ENCODE measurements around the gene GSTM2. TPM values are rescaled to one million over a fixed set of nuclear protein-coding genes. Genes with fewer than 3 reads are reported as not detected.

Gene GSTM2
- total and polyA plus RNA-seq, 5 donors = 50.3 to 99.5 (median 76.4) TPM

GRCh38 chr1:109718495-109718894 is 50.6 kb downstream of the GSTM2 start:
- DNase-seq (no peak), ATAC-seq (no peak)
- Histone ChIP-seq H3K4me3 (ENCODE audit: low read length) (no peak overlapping the region), H3K4me1 (ENCODE audit: control insufficient read depth, insufficient read depth, low read length) (no peaks in the 10 kb centered on the region), H3K27me3 (ENCODE audit: control insufficient read depth, insufficient read depth) (no peaks in the 10 kb centered on the region), H3K27ac (ENCODE audit: low read length) (no peak overlapping the region), H3K9me3 (ENCODE audit: control insufficient read depth, low read length) (no peaks in the 10 kb centered on the region)
- WGBS = 92% methylated on average over 2 of the region's 2 CpGs
- intact Hi-C loops (cut with DNase I) = no loop called here

GRCh38 chr1:109719337-109719837 is 51.5 kb downstream of the GSTM2 start:
- Histone ChIP-seq H3K9me3 (ENCODE audit: control insufficient read depth, low read length) (no peaks in the 10 kb centered on the region), H3K27ac (ENCODE audit: low read length) (no peak overlapping the region), H3K4me1 (ENCODE audit: control insufficient read depth, insufficient read depth, low read length) (no peaks in the 10 kb centered on the region), H3K27me3 (ENCODE audit: control insufficient read depth, insufficient read depth) (no peaks in the 10 kb centered on the region), H3K4me3 (ENCODE audit: low read length) (no peak overlapping the region)
- intact Hi-C loops (cut with DNase I) = no loop called here
- no peak for ATAC-seq
- WGBS = 73% methylated on average over 5 of the region's 5 CpGs
- no peak for DNase-seq

- no peak for ATAC-seq
- intact Hi-C loops (cut with DNase I) = no loop called here
- WGBS = 73% methylated on average over 5 of the region's 5 CpGs
- no peaks in the 10 kb centered on the region for H3K4me1 ChIP-seq (ENCODE audit: control insufficient read depth, insufficient read depth, low read length)
- no peak for DNase-seq
- H3K27ac ChIP-seq (ENCODE audit: low read length) = no peak overlapping the region
- H3K9me3 ChIP-seq (ENCODE audit: control insufficient read depth, low read length) = no peaks in the 10 kb centered on the region
- no peaks in the 10 kb centered on the region for H3K27me3 ChIP-seq (ENCODE audit: control insufficient read depth, insufficient read depth)
- H3K4me3 ChIP-seq (ENCODE audit: low read length) = no peak overlapping the region
These were observed 53.2 kb downstream of the GSTM2 start for GRCh38 chr1:109721042-109721441.

GRCh38 chr1:109721971-109722370 is 54.1 kb downstream of the GSTM2 start:
- ATAC-seq = no peak
- Histone ChIP-seq H3K4me1 (ENCODE audit: control insufficient read depth, insufficient read depth, low read length) (no peaks in the 10 kb centered on the region), H3K27ac (ENCODE audit: low read length) (no peak overlapping the region), H3K9me3 (ENCODE audit: control insufficient read depth, low read length) (no peaks in the 10 kb centered on the region), H3K4me3 (ENCODE audit: low read length) (no peak overlapping the region), H3K27me3 (ENCODE audit: control insufficient read depth, insufficient read depth) (no peaks in the 10 kb centered on the region)
- intact Hi-C loops (cut with DNase I) = no loop called here
- WGBS = 91% methylated on average over 1 of the region's 1 CpG
- DNase-seq = no peak

- no peak for ATAC-seq
These were observed 55.2 kb downstream of the GSTM2 start for GRCh38 chr1:109722908-109723691.

More at GRCh38 chr1:109722908-109723691, 55.2 kb downstream of the GSTM2 start:
- no peaks in the 10 kb centered on the region for H3K9me3 ChIP-seq (ENCODE audit: control insufficient read depth, low read length)
- no peaks in the 10 kb centered on the region for H3K27me3 ChIP-seq (ENCODE audit: control insufficient read depth, insufficient read depth)
- H3K27ac ChIP-seq (ENCODE audit: low read length) = no peak overlapping the region
- WGBS = 80% methylated on average over 7 of the region's 7 CpGs
- no peak overlapping the region for H3K4me3 ChIP-seq (ENCODE audit: low read length)
- intact Hi-C loops (cut with DNase I) = no loop called here
- no peaks in the 10 kb centered on the region for H3K4me1 ChIP-seq (ENCODE audit: control insufficient read depth, insufficient read depth, low read length)
- DNase-seq = no peak

Other genes starting within 250 kb of the GSTM2 start
- 10 to 100 TPM; 49.1 to 60.2 (median 55.9) TPM for gene PSMA5, start 241.6 kb upstream of the GSTM2 start, total RNA-seq
- 49.8 TPM for gene PSMA5, start 241.6 kb upstream of the GSTM2 start, polyA plus RNA-seq
- 10 to 100 TPM in 2 of 4 donors, 1 to 10 TPM in 2; 8.9 to 12.9 (median 10.3) TPM for gene SYPL2, start 201.5 kb upstream of the GSTM2 start, total RNA-seq
- gene SYPL2, start 201.5 kb upstream of the GSTM2 start, polyA plus RNA-seq = 7.9 TPM
- 1 to 10 TPM; 1.4 to 3.3 (median 2.0) TPM for gene ATXN7L2, start 184.2 kb upstream of the GSTM2 start, total RNA-seq
- gene ATXN7L2, start 184.2 kb upstream of the GSTM2 start, polyA plus RNA-seq = 2.6 TPM
- 1 to 10 TPM; 4.9 to 6.6 (median 5.5) TPM for gene CYB561D1, start 174.0 kb upstream of the GSTM2 start, total RNA-seq
- gene CYB561D1, start 174.0 kb upstream of the GSTM2 start, polyA plus RNA-seq = 2.8 TPM
- gene AMIGO1, start 158.3 kb upstream of the GSTM2 start, total RNA-seq = 10 to 100 TPM in 3 of 4 donors, 1 to 10 TPM in 1; 9.7 to 14.2 (median 12.9) TPM
- gene AMIGO1, start 158.3 kb upstream of the GSTM2 start, polyA plus RNA-seq = 5.3 TPM
- 1 to 10 TPM in 1 of 4 donors, under 1 TPM in 3; 0.22 to 1.4 (median 0.69) TPM for gene GPR61, start 128.2 kb upstream of the GSTM2 start, total RNA-seq
- 0.14 TPM for gene GPR61, start 128.2 kb upstream of the GSTM2 start, polyA plus RNA-seq
- gene GNAI3, start 119.4 kb upstream of the GSTM2 start, total RNA-seq = 1 to 10 TPM; 2.6 to 4.7 (median 3.0) TPM
- gene GNAI3, start 119.4 kb upstream of the GSTM2 start, polyA plus RNA-seq = 1.6 TPM
- gene GNAT2, start 48.4 kb upstream of the GSTM2 start, total RNA-seq = not detected
- gene GNAT2, start 48.4 kb upstream of the GSTM2 start, polyA plus RNA-seq = not detected
- 10 to 100 TPM; 18.8 to 26.1 (median 23.4) TPM for gene AMPD2, start 48.2 kb upstream of the GSTM2 start, total RNA-seq
- 8.4 TPM for gene AMPD2, start 48.2 kb upstream of the GSTM2 start, polyA plus RNA-seq
- 10 to 100 TPM; 31.2 to 57.8 (median 39.4) TPM for gene GSTM4, start 12.0 kb upstream of the GSTM2 start, total RNA-seq
- gene GSTM4, start 12.0 kb upstream of the GSTM2 start, polyA plus RNA-seq = 47.9 TPM
- 10 to 100 TPM in 1 of 4 donors, not detected in 3; 31.1 TPM for gene GSTM1, start 19.8 kb downstream of the GSTM2 start, total RNA-seq
- 38.9 TPM for gene GSTM1, start 19.8 kb downstream of the GSTM2 start, polyA plus RNA-seq
- gene GSTM5, start 44.2 kb downstream of the GSTM2 start, total RNA-seq = 10 to 100 TPM in 2 of 4 donors, 1 to 10 TPM in 2; 5.3 to 13.7 (median 10.0) TPM
- 7.8 TPM for gene GSTM5, start 44.2 kb downstream of the GSTM2 start, polyA plus RNA-seq
- gene GSTM3, start 73.0 kb downstream of the GSTM2 start, total RNA-seq = 100 to 1,000 TPM in 2 of 4 donors, 10 to 100 TPM in 2; 65.5 to 150 (median 112) TPM
- 279 TPM for gene GSTM3, start 73.0 kb downstream of the GSTM2 start, polyA plus RNA-seq
- not detected for gene EPS8L3, start 95.9 kb downstream of the GSTM2 start, total RNA-seq
- gene EPS8L3, start 95.9 kb downstream of the GSTM2 start, polyA plus RNA-seq = not detected
- 10 to 100 TPM; 13.9 to 22.6 (median 19.4) TPM for gene CSF1, start 242.8 kb downstream of the GSTM2 start, total RNA-seq
- gene CSF1, start 242.8 kb downstream of the GSTM2 start, polyA plus RNA-seq = 13.5 TPM

All from right cardiac atrium (tissue), 5 donors.